ENCODE measurements around the gene PDLIM4.
A peak's percentile ranks its signal among the peaks of the same experiment; 100 is the strongest.

Gene PDLIM4

GRCh38 chr5:132283423-132284043 lies 26.0 kb downstream of the PDLIM4 start:
- Histone ChIP-seq H3K9me3 (ENCODE audit: control insufficient read depth, insufficient read depth, low read length) (no peaks in the 10 kb centered on the region), H3K36me3 (ENCODE audit: control insufficient read depth, insufficient read depth, low read length) (no peaks in the 10 kb centered on the region), H3K4me1 (ENCODE audit: control insufficient read depth, insufficient read depth, low read length) (peaks cover 4% of the 10 kb centered on the region), H3K4me3 (ENCODE audit: low read depth, low read length) (no peak overlapping the region), H3K9ac (ENCODE audit: low read depth, low read length) (no peak overlapping the region), H3K27me3 (ENCODE audit: control insufficient read depth, insufficient read depth, low read length) (no peaks in the 10 kb centered on the region)

GRCh38 chr5:132289097-132289496 lies 31.6 kb downstream of the PDLIM4 start:
- Histone ChIP-seq H3K9ac (ENCODE audit: low read depth, low read length) (no peak overlapping the region), H3K36me3 (ENCODE audit: control insufficient read depth, insufficient read depth, low read length) (no peaks in the 10 kb centered on the region), H3K27me3 (ENCODE audit: control insufficient read depth, insufficient read depth, low read length) (peaks cover 4% of the 10 kb centered on the region), H3K9me3 (ENCODE audit: control insufficient read depth, insufficient read depth, low read length) (no peaks in the 10 kb centered on the region), H3K4me1 (ENCODE audit: control insufficient read depth, insufficient read depth, low read length) (peaks cover 3% of the 10 kb centered on the region), H3K4me3 (ENCODE audit: low read depth, low read length) (no peak overlapping the region)

DNA sequence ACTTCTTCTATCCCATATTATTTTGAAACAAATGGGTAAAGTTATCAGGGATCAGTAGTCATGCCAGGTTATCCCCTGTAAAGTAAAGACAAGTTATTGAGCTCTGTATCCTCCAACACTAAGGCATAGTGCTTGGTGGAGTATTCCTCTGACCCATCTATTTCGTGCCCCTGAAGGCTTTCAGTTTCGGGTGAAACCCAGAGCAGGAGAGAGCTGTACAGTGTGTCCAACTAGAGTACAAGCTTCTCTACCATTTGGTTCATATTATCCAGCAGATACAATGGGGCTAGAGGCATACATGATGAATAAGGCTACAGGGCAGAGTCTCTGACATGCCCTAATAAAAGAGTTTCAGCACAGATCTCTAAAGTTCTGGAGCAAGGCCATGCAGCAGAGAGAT lies 33.5 kb downstream of the PDLIM4 start:
- Histone ChIP-seq H3K9ac (ENCODE audit: low read depth, low read length) (no peak overlapping the region), H3K36me3 (ENCODE audit: control insufficient read depth, insufficient read depth, low read length) (no peaks in the 10 kb centered on the region), H3K27me3 (ENCODE audit: control insufficient read depth, insufficient read depth, low read length) (peaks cover 20% of the 10 kb centered on the region), H3K4me1 (ENCODE audit: control insufficient read depth, insufficient read depth, low read length) (peaks cover 8% of the 10 kb centered on the region), H3K4me3 (ENCODE audit: low read depth, low read length) (no peak overlapping the region), H3K9me3 (ENCODE audit: control insufficient read depth, insufficient read depth, low read length) (no peaks in the 10 kb centered on the region)

DNA sequence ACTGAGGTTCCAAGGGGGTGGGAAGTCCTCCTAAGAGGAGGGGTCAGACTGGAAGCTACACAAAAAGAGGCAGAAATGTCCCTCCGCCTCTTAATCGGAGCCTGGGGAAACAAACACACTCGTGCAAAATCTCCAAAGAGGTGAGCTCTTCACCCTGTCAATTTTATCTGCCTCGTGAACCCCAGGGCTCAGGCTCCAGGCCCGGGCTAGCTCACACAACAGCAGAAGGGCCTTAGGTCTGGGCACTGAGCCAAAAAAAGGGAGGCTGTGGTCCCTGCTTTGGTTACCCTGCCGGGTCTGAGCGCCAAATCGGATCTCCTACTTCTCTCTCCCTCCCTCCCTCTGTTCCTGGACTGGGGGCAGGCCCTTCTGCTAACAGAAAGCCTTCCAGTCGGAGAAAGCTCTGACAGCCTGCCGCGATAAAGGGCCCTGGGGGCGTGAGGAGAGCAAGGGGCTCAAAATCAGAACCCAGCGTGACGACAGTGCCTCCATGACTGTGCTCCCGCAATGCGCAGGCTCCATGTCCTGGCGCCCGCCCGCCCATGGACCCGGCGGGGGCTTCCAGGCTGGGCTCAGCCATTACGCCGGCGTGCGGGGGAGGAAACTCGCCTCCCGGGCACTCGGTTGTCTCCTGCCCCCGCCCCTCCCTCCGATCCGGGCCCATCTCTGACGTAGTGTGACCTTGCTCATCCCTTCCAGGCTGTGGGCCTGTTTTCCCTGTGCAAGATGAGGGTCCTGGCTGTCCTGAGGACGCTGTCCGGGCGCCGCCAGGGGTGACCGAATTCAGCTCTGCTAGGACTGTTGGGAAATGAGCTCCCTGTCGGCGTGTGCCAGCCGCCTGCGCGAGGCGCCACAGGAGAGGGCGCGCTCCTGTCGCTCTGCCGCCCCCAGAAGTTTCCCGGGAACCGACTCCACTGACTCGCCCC lies 35.8 kb downstream of the PDLIM4 start:
- Histone ChIP-seq H3K36me3 (ENCODE audit: control insufficient read depth, insufficient read depth, low read length) (no peaks in the 10 kb centered on the region), H3K27me3 (ENCODE audit: control insufficient read depth, insufficient read depth, low read length) (peaks cover 23% of the 10 kb centered on the region), H3K9me3 (ENCODE audit: control insufficient read depth, insufficient read depth, low read length) (no peaks in the 10 kb centered on the region), H3K4me3 (ENCODE audit: low read depth, low read length) (peak overlapping the region; percentile 81), H3K4me1 (ENCODE audit: control insufficient read depth, insufficient read depth, low read length) (peaks cover 8% of the 10 kb centered on the region), H3K9ac (ENCODE audit: low read depth, low read length) (peak overlapping the region; percentile 95)

GRCh38 chr5:132293992-132294727 lies 36.7 kb downstream of the PDLIM4 start, which contains the start of gene SLC22A4:
Gene SLC22A4, plus strand, starts transcription at chr5:132294394. Its CDS starts 223 bp downstream, at chr5:132294617.
- Histone ChIP-seq H3K9ac (ENCODE audit: low read depth, low read length) (peak within 1 kb of the TSS; percentile 95), H3K9me3 (ENCODE audit: control insufficient read depth, insufficient read depth, low read length) (no peaks in the 10 kb centered on the region), H3K4me3 (ENCODE audit: low read depth, low read length) (peak within 1 kb of the TSS; percentile 81), H3K4me1 (ENCODE audit: control insufficient read depth, insufficient read depth, low read length) (peaks cover 8% of the 10 kb centered on the region), H3K27me3 (ENCODE audit: control insufficient read depth, insufficient read depth, low read length) (peaks cover 23% of the 10 kb centered on the region), H3K36me3 (ENCODE audit: control insufficient read depth, insufficient read depth, low read length) (no peaks in the 10 kb centered on the region)

- no peaks in the 10 kb centered on the region for H3K9me3 ChIP-seq (ENCODE audit: control insufficient read depth, insufficient read depth, low read length)
- no peaks in the 10 kb centered on the region for H3K36me3 ChIP-seq (ENCODE audit: control insufficient read depth, insufficient read depth, low read length)
- peak overlapping the region; percentile 81 for H3K4me3 ChIP-seq (ENCODE audit: low read depth, low read length)
- peaks cover 8% of the 10 kb centered on the region for H3K4me1 ChIP-seq (ENCODE audit: control insufficient read depth, insufficient read depth, low read length)
- H3K27me3 ChIP-seq (ENCODE audit: control insufficient read depth, insufficient read depth, low read length), result peaks cover 23% of the 10 kb centered on the region
- H3K9ac ChIP-seq (ENCODE audit: low read depth, low read length), result no peak overlapping the region
Observed at GRCh38 chr5:132294728-132295504, 37.4 kb downstream of the PDLIM4 start.

DNA sequence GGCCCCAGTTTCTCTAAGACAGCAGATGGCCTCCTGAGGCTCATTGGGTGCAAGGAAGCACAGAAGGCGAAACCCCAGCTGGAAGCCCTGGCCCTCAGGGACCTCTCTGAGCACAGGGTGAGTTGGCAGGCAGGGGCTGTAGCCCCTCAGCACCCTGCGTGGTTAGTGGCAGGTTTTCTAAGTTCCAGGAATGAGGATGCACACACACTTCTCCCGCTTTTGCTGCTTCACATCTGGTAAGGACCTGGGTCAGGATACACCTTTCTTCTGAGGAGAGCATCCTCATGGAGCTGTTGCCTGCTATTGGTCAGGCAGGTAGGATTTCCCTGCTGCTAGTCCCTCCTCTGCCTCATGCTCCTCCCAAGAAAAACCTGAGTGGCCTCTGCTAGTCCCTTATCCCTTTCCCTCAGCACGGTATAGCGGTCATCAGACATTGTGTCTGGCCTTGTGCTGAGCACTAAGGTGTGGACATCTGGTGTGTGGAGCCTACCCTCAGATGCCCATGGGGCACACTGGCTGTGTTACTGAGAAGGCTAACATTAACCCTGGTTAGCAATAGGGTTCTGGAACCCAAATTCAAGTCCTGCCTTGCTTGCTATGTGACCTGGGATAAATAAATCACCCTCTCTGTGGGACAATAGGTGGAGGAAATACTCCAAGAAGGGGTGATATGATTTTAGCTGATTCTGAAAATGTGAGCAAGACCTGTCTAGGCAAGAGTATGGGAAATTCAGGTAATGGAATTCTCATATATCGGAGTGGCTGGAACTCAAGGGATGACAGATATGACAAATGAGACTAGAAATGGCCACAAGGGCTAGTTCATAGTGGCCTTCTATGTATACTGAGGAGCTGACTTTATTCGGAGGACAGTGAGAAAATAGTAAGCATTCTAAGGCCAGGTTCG lies 38.3 kb downstream of the PDLIM4 start:
- Histone ChIP-seq H3K4me1 (ENCODE audit: control insufficient read depth, insufficient read depth, low read length) (peaks cover 8% of the 10 kb centered on the region), H3K9ac (ENCODE audit: low read depth, low read length) (no peak overlapping the region), H3K9me3 (ENCODE audit: control insufficient read depth, insufficient read depth, low read length) (no peaks in the 10 kb centered on the region), H3K27me3 (ENCODE audit: control insufficient read depth, insufficient read depth, low read length) (peaks cover 23% of the 10 kb centered on the region), H3K4me3 (ENCODE audit: low read depth, low read length) (peak overlapping the region; percentile 81), H3K36me3 (ENCODE audit: control insufficient read depth, insufficient read depth, low read length) (no peaks in the 10 kb centered on the region)

DNA sequence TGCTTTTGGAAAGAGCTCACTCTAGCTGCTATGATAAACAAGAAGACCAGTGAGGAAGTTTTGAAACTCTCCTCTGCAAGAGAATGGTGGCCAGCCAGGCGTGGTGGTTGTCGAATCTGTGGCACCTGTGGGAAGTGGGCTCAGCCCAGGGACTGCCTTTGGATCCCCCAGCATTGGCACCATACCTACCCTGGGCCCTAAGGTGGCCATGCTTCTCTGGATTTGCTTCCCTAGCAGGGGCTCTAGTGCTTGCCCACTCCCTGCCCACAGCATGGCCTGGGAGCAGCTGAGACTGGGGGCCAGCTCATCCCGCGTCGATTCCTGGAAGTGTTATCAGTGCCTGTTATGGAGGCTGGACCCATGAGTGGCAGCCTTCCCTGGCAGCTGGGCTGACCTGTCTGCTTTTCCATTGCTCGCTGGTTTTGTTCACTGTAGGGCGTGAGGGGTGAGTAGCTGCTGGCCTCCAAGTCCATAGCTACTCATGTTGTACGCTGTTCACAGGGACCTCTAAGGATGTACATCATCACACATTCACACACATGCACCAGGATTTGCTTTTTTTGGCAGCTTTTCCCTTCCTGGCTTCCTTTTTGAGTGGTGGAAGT lies 39.0 kb downstream of the PDLIM4 start:
- H3K4me1 ChIP-seq (ENCODE audit: control insufficient read depth, insufficient read depth, low read length), result peaks cover 8% of the 10 kb centered on the region
- H3K36me3 ChIP-seq (ENCODE audit: control insufficient read depth, insufficient read depth, low read length), result no peaks in the 10 kb centered on the region
- H3K27me3 ChIP-seq (ENCODE audit: control insufficient read depth, insufficient read depth, low read length), result peaks cover 20% of the 10 kb centered on the region
- H3K4me3 ChIP-seq (ENCODE audit: low read depth, low read length), result no peak overlapping the region
- no peak overlapping the region for H3K9ac ChIP-seq (ENCODE audit: low read depth, low read length)
- no peaks in the 10 kb centered on the region for H3K9me3 ChIP-seq (ENCODE audit: control insufficient read depth, insufficient read depth, low read length)

DNA sequence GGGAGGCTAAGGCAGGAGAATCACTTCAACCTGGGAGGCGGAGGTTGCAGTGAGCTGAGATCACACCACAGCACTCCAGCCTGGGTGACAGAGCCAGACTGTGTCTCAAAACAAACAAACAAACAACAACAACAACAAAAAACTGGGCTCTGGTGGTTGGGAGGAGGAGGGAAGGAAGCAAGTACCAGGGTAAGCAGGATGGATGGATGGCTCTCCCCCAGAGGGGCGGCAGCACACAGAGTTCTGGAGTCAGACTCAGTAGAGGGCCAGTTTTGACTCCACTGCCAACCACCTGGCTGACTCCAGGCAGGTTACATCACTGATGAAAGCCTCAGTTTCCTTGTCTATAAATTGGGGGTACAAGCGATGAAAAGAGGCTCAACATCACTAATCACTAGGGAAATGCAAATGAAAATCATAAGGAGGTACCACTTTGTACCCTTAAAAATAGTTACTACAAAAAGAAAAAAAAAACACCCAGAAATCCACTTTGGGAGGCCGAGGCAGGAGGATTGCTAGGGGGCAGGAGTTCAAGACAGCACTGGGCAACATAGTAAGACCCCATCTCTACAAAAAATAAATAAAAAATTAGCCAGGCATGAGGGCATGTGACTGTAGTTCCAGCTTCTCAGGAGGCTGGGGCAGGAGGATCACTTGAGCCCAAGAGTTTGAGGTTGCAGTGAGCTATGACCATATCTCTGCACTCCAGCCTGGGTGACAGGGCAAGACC lies 39.9 kb downstream of the PDLIM4 start:
- H3K4me1 ChIP-seq (ENCODE audit: control insufficient read depth, insufficient read depth, low read length), result peaks cover 8% of the 10 kb centered on the region
- H3K36me3 ChIP-seq (ENCODE audit: control insufficient read depth, insufficient read depth, low read length), result no peaks in the 10 kb centered on the region
- no peak overlapping the region for H3K9ac ChIP-seq (ENCODE audit: low read depth, low read length)
- peaks cover 20% of the 10 kb centered on the region for H3K27me3 ChIP-seq (ENCODE audit: control insufficient read depth, insufficient read depth, low read length)
- H3K4me3 ChIP-seq (ENCODE audit: low read depth, low read length), result no peak overlapping the region
- no peaks in the 10 kb centered on the region for H3K9me3 ChIP-seq (ENCODE audit: control insufficient read depth, insufficient read depth, low read length)

All from iPS-15b (cell line).